Chondrocyte (in vitro differentiated cells): ENCODE measurements around the gene AFAP1. TPM values are rescaled to one million over a fixed set of nuclear protein-coding genes. Genes with fewer than 3 reads are reported as not detected.

Experiments used
- DNase-seq: peaks from one replicate; pipeline ENCODE4 v3.0.0; 2021; ENCODE audit warnings: mixed read lengths, low spot score
- H3K27ac Mint-ChIP-seq: one replicate; pipeline ENCODE4 v1.8.0; 2021; ENCODE audit warnings: mild to moderate bottlenecking, moderate library complexity, mixed read lengths; ENCODE audit not compliant: unreplicated experiment
- H3K27me3 Mint-ChIP-seq: 2 replicates; pipeline ENCODE4 v1.8.0; 2021; ENCODE audit warnings: low read depth, mixed read lengths
- H3K36me3 Mint-ChIP-seq: 2 replicates; pipeline ENCODE4 v1.8.0; 2021; ENCODE audit warnings: low read depth, mixed read lengths
- H3K4me1 Mint-ChIP-seq: 2 replicates; pipeline ENCODE4 v1.8.0; 2021; ENCODE audit warnings: low read depth, mild to moderate bottlenecking, mixed read lengths
- H3K4me3 Mint-ChIP-seq: one replicate; pipeline ENCODE4 v1.8.0; 2021; ENCODE audit warnings: mild to moderate bottlenecking, moderate library complexity, mixed read lengths; ENCODE audit not compliant: unreplicated experiment
- H3K9me3 Mint-ChIP-seq: 2 replicates; pipeline ENCODE4 v1.8.0; 2021; ENCODE audit warnings: low read depth, mixed read lengths
- CTCF ChIP-seq: fragments of 200-600 bp; sonication (generic); IDR thresholded peaks from 2 replicates; pipeline ENCODE4 v1.5.0; 2021; ENCODE audit warnings: antibody characterized with exemption, mild to moderate bottlenecking, moderate library complexity
- total RNA-seq: library from RNA; stranded (reverse); gene quantifications from 3 replicates; pipeline ENCODE4 v1.2.1, GENCODE V29; 2021

Gene AFAP1
- total RNA-seq, 1 donor from 2014 or later, result 118 TPM

- DNase-seq, result no peak
- no peak for TF ChIP-seq CTCF
- H3K27me3 Mint-ChIP-seq, result no peaks in the 10 kb centered on the region
- H3K36me3 Mint-ChIP-seq, result peaks cover 32% of the 10 kb centered on the region
- H3K27ac Mint-ChIP-seq, result peak overlapping the region; percentile 99
- H3K4me1 Mint-ChIP-seq, result peaks cover 69% of the 10 kb centered on the region
- peaks cover 7% of the 10 kb centered on the region for H3K9me3 Mint-ChIP-seq
- H3K4me3 Mint-ChIP-seq, result peak overlapping the region; percentile 48
Measured at GRCh38 chr4:7831858-7832730, 107.6 kb downstream of the AFAP1 start.

GRCh38 chr4:7831330-7831729 is 108.3 kb downstream of the AFAP1 start:
- Mint-ChIP-seq H3K9me3 (peaks cover 7% of the 10 kb centered on the region), H3K27ac (peak overlapping the region; percentile 99), H3K4me3 (peak overlapping the region; percentile 48), H3K27me3 (no peaks in the 10 kb centered on the region), H3K36me3 (peaks cover 35% of the 10 kb centered on the region), H3K4me1 (peaks cover 74% of the 10 kb centered on the region)
- DNase-seq, result no peak
- no peak for TF ChIP-seq CTCF

DNA sequence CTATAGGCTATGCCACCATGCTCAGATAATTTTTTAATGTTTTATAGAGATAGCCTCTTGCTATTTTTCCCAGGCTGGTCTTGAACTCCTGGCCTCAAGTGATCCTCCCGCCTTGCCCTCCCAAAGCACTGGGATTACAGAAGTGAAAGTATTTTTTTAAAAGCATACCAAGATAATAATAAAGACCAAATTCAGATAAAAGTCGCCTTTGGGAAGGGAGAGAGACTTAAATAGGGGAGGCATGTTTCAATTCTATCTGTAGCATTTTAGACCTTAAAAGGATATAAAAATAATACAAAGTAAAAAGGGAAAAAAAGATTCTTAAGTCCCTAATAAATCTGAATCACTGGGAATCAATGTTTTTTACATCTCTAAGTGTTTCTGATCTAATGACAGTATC is 108.9 kb downstream of the AFAP1 start:
- Mint-ChIP-seq H3K36me3 (peaks cover 37% of the 10 kb centered on the region), H3K27ac (peak overlapping the region; percentile 99)
- no peak for DNase-seq

GRCh38 chr4:7829652-7830580 is 109.7 kb downstream of the AFAP1 start:
- Mint-ChIP-seq H3K36me3 (peaks cover 37% of the 10 kb centered on the region), H3K27me3 (no peaks in the 10 kb centered on the region), H3K4me3 (peak overlapping the region; percentile 40), H3K27ac (peak overlapping the region; percentile 99), H3K4me1 (peaks cover 87% of the 10 kb centered on the region), H3K9me3 (peaks cover 7% of the 10 kb centered on the region)
- no peak for TF ChIP-seq CTCF
- DNase-seq, result no peak

More for the DNA sequence above, 108.9 kb downstream of the AFAP1 start:
- TF ChIP-seq CTCF, result no peak
- Mint-ChIP-seq H3K27me3 (no peaks in the 10 kb centered on the region), H3K4me1 (peaks cover 79% of the 10 kb centered on the region), H3K4me3 (peak overlapping the region; percentile 48), H3K9me3 (peaks cover 7% of the 10 kb centered on the region)

- peak overlapping the region; percentile 40 for H3K4me3 Mint-ChIP-seq
- TF ChIP-seq CTCF, result no peak
- peaks cover 31% of the 10 kb centered on the region for H3K36me3 Mint-ChIP-seq
- peak overlapping the region; percentile 99 for H3K27ac Mint-ChIP-seq
- no peaks in the 10 kb centered on the region for H3K27me3 Mint-ChIP-seq
- no peak for DNase-seq
- H3K4me1 Mint-ChIP-seq, result peaks cover 94% of the 10 kb centered on the region
- H3K9me3 Mint-ChIP-seq, result peaks cover 7% of the 10 kb centered on the region
Measured at GRCh38 chr4:7828793-7829301, 110.8 kb downstream of the AFAP1 start.
